CD4-positive, alpha-beta T cell (primary cell): ENCODE data around the gene RPS14. TPM values are rescaled to one million over a fixed set of nuclear protein-coding genes. Genes with fewer than 3 reads are reported as not detected.

Experiments used
- ATAC-seq: fragments of 200-7000 bp; cut with Tn5 transposase; one replicate; pipeline ENCODE4 v1.10.0; 2022; ENCODE audit warnings: mild to moderate bottlenecking; ENCODE audit not compliant: poor library complexity
- CTCF ChIA-PET: fragments of 350-600 bp; sonication (Branson Sonifier 250); formaldehyde crosslinking; loops from one replicate; lab custom pipeline; 2021; ENCODE audit warnings: antibody characterized with exemption, inconsistent platforms; lab: Charles Lee
- POLR2A ChIA-PET: fragments of 350-600 bp; sonication (Branson Sonifier 250); formaldehyde crosslinking; loops from one replicate; lab custom pipeline; 2021; ENCODE audit warnings: antibody characterized with exemption, inconsistent platforms; lab: Charles Lee
- DNase-seq, 14 experiments: peaks; one replicate each; pipeline ENCODE4 v3.0.0-alpha.2; 2013 to 2020; ENCODE audit warnings: mixed read lengths in 2 of 14
- H3K27ac ChIP-seq, 2 donors: one replicate each; pipeline versions ENCODE4 v1.5.1 to v1.7.0; 2013; ENCODE audit warnings: low read length in 2 of 2, low read depth in 1 of 2, mild to moderate bottlenecking in 1 of 2
- H3K27me3 ChIP-seq, 2 experiments: 1 replicate in 1 of 2; 2 replicates in 1 of 2; pipeline versions ENCODE4 v1.6.1 to v1.7.0; 2013; ENCODE audit warnings: low read length in 2 of 2, control low read depth in 1 of 2, mild to moderate bottlenecking in 1 of 2, moderate library complexity in 1 of 2; ENCODE audit not compliant: insufficient read depth in 2 of 2, control insufficient read depth in 1 of 2
- H3K36me3 ChIP-seq: one replicate; pipeline ENCODE4 v1.6.1; 2013; ENCODE audit warnings: low read length, control low read depth; ENCODE audit not compliant: insufficient read depth
- H3K4me1 ChIP-seq: one replicate; pipeline ENCODE4 v1.6.1; 2013; ENCODE audit warnings: low read length, control low read depth; ENCODE audit not compliant: insufficient read depth
- H3K4me3 ChIP-seq: one replicate; pipeline ENCODE4 v1.5.1; 2013; ENCODE audit warnings: mild to moderate bottlenecking, low read length, moderate library complexity
- H3K9me3 ChIP-seq, 2 experiments: 1 replicate in 1 of 2; 2 replicates in 1 of 2; pipeline versions ENCODE4 v1.6.1 to v1.7.0; 2013; ENCODE audit warnings: low read length in 2 of 2, mild to moderate bottlenecking in 2 of 2, control low read depth in 1 of 2, moderate library complexity in 1 of 2; ENCODE audit not compliant: control insufficient read depth in 1 of 2, insufficient read depth in 1 of 2
- H3K27ac Mint-ChIP-seq: one replicate; pipeline ENCODE4 v1.8.0; 2020; ENCODE audit warnings: mixed read lengths
- H3K27me3 Mint-ChIP-seq: one replicate; pipeline ENCODE4 v1.8.0; 2021; ENCODE audit warnings: mixed read lengths
- H3K36me3 Mint-ChIP-seq: one replicate; pipeline ENCODE4 v1.8.0; 2021; ENCODE audit warnings: low read depth, mixed read lengths
- H3K4me1 Mint-ChIP-seq: one replicate; pipeline ENCODE4 v1.8.0; 2021; ENCODE audit warnings: low read depth, mixed read lengths
- H3K4me3 Mint-ChIP-seq: one replicate; pipeline ENCODE4 v1.8.0; 2020; ENCODE audit warnings: mild to moderate bottlenecking, mixed read lengths
- H3K9me3 Mint-ChIP-seq: one replicate; pipeline ENCODE4 v1.8.0; 2020; ENCODE audit warnings: mixed read lengths
- CTCF ChIP-seq: fragments of 200-600 bp; IDR thresholded peaks from one replicate; pipeline ENCODE4 v1.8.0; 2022; ENCODE audit warnings: antibody characterized with exemption, mild to moderate bottlenecking
- intact Hi-C, 2 experiments: fragments of 100-400 bp; cut with DNase I in 1 of 2; cut with micrococcal nuclease in 1 of 2; formaldehyde crosslinking; loops; one replicate each; pipeline versions ENCODE4 v1.15.1 to v1.9.0; 2023 to 2025; cut with DNase I, micrococcal nuclease
- total RNA-seq, 174 experiments: library from RNA in 2 of 174; stranded (reverse) in 2 of 174; gene quantifications; one replicate each; pipeline ENCODE4 v1.2.3 and lab custom pipeline; 2021 to 2026

Gene RPS14
- total RNA-seq, 2 experiments from 2014 or later: 5,224 to 5,317 TPM

GRCh38 chr5:150392680-150393079 is 56.9 kb downstream of the RPS14 start:
- H3K4me1 Mint-ChIP-seq: no peaks in the 10 kb centered on the region
- no peak for TF ChIP-seq CTCF

More at GRCh38 chr5:150392680-150393079, 56.9 kb downstream of the RPS14 start:
- intact Hi-C loops: no loop called here
- Mint-ChIP-seq H3K9me3 (no peaks in the 10 kb centered on the region), H3K27me3 (no peaks in the 10 kb centered on the region), H3K27ac (no peak overlapping the region), H3K36me3 (peaks cover 97% of the 10 kb centered on the region), H3K4me3 (no peak overlapping the region)
- POLR2A ChIA-PET: no interaction called here
- Histone ChIP-seq H3K9me3 (no peaks in the 10 kb centered on the region), H3K4me1 (no peaks in the 10 kb centered on the region), H3K27me3 (no peaks in the 10 kb centered on the region), H3K27ac (no peak overlapping the region), H3K4me3 (no peak overlapping the region), H3K36me3 (peaks cover 92% of the 10 kb centered on the region)
- ATAC-seq: no peak
- CTCF ChIA-PET: no interaction called here
- DNase-seq: no peak

Other genes starting within 250 kb of the RPS14 start
- gene CAMK2A, start 160.0 kb downstream of the RPS14 start, total RNA-seq: under 1 TPM; 0.05 to 0.22 TPM
- gene ARSI, start 146.8 kb downstream of the RPS14 start, total RNA-seq: under 1 TPM; 0.22 to 0.56 TPM
- gene TCOF1, start 92.0 kb downstream of the RPS14 start, total RNA-seq: 10 to 100 TPM; 40.4 to 43.2 TPM
- 100 to 1,000 TPM; 299 to 303 TPM for gene CD74, start 36.8 kb downstream of the RPS14 start, total RNA-seq
- 1 to 10 TPM; 1.1 to 1.6 TPM for gene NDST1, start 58.4 kb upstream of the RPS14 start, total RNA-seq
- gene SYNPO, start 190.9 kb upstream of the RPS14 start, total RNA-seq: under 1 TPM; 0.06 to 0.14 TPM
- gene MYOZ3, start 211.5 kb upstream of the RPS14 start, total RNA-seq: not detected